Fibroblast of skin of scalp (primary cell): Measurements from ENCODE around the gene NAPB.
"Not testable (repeated sequence)": the region's sequence is repeated elsewhere in the genome, so short reads cannot be mapped to it uniquely, and the experiment has no call there.

Source experiments
- DNase-seq: peaks from one replicate; pipeline ENCODE4 v3.0.0-alpha.2; 2013

The NAPB gene

DNA sequence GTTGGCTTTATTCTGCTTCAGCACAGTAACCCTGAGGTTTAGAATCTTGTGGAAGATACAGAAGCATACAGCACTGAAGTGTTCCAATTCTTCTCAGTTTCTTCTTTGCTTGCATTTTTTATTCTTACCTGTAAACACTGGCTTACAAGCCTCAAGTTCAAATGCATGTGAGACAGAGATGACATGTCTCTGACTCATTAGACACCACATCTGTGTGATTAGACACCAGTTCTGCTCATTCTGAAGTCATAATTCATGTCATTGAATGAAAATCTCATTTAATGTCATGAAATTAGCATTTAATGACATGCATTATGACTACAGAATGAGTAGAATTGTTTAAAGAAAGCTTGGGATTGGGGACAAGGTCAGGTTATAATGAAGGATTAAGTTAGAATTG, 53.5 kb downstream of the NAPB start:
- DNase-seq: no peak

DNA sequence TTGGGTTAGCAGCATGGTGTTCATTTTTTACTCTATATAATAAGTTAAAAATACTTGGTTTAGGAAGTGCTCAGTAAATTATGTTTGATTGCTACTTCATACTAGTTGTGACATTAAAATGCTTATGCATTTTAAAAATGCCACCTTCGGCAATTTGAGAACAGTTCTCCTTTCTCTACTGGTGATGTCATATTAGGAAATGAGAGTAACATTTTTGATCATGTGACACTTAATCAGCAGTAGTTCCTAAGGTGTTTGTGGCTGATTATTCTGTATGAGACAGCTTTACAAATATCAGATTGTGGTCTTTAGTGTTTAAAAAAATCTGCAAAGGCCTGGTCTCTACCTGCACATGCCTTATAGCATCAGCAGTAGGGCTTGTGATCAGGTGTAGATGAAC, 54.9 kb downstream of the NAPB start:
- no peak for DNase-seq

DNA sequence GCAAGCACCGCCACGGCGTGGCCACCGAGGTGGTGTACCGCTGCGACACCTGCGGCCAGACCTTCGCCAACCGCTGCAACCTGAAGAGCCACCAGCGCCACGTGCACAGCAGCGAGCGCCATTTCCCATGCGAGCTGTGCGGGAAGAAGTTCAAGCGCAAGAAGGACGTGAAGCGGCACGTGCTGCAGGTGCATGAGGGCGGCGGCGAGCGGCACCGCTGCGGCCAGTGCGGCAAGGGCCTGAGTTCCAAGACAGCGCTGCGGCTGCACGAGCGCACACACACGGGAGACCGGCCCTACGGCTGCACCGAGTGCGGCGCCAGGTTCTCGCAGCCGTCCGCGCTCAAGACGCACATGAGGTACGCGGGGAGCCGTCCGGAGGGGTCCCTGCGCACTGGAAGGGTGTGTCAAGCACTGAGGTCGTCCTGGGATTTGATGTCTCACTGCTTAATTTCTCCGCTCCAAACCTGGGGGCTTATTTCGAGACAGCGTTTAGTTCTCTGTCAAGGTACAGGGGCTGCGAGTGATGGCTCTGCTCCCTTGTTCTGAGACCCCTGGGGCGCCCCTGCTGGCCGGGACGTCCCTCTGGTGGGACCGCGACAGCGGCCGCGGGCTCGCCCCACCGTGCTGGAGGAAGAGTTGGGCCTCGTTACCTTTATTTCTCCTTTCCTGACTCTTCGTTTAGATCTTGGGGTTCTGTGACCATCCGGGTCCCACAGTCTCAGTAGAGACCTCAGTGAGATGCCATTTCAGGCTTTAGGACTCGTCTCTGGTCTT, 55.7 kb downstream of the NAPB start:
- no peak for DNase-seq

DNA sequence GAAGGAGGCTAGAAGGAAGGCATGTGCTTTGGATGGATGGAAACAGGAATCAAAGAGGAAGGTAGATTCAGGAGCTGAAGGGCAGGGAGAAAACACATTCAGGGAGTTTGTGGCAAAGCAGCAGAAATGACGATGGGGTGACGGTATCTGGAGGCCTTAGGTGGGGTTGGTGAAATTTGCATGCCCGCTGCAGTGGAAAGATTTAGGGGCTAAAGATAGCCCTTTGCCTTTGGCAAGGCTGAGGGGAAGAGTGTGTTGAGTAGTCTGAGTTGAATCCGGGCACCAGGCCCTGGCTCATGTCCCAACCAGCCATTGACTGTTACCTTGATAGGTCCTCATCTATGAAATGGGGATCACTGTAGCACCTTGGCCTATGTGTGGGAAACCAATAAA, 58.0 kb downstream of the NAPB start:
- no peak for DNase-seq

DNA sequence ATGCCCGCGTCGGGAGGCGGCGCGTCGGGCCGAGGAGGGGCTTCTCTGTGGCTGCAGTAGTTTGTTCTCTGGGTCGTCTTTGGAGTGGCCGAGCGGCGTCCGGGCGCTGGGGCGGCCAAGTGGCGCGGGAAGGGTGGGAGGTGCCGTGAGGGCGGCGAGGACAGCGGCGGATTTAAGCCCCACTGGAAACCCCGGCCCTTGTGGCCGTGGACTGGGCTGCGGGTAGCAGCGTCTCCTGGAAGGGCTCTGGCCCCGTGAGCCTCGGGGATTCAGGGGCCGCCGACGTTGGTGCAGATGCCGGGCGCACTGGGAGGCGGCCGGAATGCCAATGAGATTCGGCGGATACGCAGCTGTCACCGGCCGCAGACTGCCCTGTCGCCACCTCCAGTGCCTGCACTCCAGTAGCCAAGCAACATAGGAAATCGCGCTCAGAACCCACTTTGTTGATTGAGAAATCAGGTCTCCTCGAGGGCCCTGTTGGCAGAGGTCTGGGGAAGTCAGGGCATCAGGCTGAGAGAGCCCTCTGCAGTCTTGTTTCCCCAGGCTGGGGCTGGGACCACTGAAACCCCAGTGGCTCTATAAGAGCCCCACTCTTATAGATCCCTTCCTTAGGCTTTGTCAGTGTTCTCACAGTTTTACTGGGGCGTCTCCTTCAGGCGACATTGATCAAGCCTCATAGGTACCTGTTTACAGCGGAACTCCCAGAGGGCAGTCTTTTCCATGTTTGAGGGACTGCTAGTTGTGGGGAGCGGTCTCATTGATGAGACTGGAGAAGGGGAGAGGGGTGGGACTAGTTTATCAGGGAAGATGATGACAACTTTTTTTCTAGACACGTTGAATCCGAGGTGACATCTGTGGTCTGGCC, 58.7 kb downstream of the NAPB start:
- DNase-seq: peak; percentile 14

DNA sequence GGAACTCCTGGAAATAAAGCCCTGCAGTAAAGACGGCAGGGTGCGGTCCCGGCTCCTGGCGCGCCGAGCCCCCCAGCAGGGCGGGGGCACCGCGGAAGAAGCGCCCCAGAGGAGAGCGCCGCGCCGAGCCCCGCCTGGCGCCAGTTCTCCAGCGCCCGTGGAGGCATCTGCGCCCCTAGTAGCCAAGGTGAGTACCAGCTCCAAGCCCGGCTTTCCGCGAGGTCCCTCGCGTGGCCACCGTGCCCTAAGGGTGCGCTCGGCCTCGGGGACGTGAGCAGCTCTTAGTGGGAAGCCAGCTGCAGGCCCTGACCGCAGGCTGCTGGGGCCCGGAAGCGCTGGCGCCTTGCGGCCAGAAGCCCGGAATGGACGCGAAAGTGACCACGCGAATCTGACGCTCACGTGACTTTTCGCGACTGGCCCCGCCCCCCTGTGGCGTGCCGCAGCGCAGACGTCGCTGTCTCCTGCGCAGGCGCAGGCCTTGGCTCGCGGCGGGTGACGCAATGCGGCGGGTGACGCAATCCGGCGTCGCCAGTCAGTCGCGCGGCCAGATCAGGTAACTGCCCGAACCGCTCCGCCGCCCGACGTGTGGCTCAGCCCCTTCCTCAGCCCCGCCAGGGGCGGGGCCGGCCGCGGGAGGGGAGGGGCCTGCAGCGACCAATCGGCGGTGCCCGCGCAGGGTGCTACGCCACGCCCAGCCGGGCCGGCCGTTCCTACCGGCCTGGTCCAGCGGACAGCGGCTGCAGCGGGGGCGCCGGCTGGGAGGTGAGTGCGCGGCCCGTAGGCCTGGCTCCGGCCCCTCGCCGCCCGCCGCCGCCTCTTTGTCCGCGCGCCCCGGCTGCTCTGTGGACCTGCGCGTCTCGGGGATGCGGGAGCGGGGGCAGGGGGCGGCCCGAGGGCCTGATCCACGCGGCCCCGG, 59.6 kb downstream of the NAPB start, which contains the start of gene GZF1:
TSS of gene GZF1 (plus strand) at position 707 of the 916 bp plus-strand sequence. CDS start 2,202 bp downstream, outside the sequence.
- peak; percentile 98 for DNase-seq

DNA sequence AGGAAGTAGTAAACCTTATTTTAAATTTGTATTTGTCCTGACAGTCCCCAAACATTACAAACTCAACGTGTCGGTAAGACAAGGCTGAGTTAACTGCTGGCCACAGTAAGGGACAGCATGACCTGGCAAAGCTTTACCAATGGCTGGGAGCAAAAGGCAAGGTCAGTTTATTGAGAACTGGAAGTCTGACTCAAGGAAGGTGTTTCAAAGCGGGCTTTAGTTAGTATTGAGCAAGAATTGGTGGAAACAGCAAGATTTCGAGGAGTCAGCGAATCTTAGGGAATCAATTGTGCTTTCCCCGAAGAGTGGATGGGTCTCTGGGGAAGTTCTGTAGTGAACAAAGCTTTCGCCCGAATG, 60.2 kb downstream of the NAPB start:
- DNase-seq: no peak

DNA sequence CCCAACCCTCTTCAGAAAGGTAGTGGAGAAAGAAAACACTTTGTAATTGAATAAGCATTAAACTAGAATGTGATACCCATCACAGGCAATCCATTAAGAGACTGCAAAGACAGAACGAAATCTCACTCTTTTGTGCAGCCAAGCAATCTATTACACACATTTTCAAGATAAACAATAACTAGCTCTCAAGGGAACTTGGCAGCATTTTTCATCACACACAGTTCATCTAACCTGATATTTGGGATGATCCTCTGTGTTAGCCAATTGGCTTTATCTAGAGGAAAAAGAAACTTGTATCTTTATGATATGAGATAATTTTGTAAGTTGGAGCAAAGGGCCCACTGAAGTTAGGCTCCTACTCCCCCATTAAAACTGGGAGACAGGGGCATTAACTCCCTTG, 60.8 kb downstream of the NAPB start:
- DNase-seq: no peak

DNA sequence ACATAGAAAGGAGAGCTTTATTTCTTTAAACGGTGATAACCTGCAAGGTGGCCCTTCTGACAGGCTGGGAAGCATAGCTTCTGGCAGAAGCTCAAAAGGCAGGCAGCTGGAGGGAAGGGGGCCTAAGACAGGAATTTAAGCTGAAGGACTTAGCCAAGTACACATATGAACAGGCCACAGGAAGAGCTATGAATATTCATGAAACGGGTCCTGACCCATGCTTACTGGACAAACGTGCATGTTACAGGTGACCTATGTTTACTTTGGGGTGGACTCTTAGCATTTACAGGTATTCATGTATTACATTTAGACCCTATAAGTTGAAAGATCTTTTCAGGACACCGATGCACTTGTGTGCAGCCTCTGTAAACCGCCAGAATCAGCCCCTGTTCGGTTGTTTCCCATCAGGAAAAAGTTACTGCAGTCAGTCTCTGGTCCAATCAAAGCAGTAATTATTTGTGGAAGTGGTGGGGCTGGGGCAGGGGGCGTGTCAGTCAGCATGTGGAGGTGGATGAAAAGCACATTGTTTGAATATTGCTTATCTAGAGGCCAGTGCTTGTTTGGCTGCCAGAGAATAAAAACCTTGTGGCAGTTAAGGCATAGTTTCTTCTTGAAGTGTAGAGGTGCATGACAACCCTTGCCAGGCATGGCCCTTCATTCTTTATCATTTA, 62.2 kb downstream of the NAPB start:
- DNase-seq: no peak

DNA sequence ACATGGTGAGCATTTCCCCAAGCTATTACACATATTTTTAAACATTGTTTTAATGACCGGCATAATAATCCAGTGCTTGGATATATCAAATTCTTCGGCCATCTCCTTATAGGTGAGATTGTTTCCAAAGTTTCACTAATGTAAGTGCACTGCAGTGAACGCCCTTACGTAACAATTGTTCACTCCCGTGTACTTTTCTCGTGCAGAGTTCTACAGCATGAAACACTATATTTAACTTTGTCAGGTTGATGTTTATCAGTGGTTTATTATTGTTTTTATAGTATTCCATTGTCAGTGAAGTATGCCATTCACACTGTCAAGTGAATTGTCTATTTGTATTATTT, 62.8 kb downstream of the NAPB start:
- no peak for DNase-seq

DNA sequence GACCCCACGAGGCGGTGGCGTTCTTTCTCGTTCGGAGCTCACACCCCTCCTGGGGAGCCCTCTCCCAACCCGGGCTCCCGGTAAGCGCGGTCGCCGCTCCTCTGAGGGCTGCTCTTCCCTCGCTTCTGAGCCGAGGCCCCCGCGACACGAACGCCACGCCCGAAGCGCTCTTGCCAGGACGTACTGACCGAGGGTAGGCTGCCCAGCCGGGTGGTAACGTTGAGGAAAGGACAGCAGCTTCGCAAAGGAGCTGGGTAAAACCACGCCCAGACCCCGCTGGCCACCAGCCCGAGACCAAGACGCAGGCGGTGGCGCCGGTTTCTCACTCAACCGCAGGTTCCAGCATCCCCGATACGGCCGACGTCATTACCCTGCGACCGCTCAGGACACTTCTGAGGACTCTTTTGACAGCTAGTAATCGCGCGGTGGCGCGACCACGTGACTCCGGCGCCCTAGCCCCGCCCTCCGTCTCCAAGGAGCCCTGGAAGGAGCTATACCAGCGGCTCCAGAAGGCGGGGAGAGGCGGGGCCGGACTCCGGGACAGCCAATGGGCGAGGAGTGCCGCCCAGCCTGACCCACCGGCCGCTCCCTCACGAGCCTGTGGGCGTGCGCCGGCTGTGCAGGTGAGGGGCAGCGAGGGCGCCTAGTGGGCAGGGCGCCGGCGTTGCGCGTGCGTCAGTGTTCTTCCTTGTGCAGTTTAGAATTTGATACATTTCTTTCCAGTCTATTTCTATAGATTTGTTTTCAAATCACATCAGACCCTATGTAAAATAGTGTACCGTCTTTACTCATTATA, 63.3 kb downstream of the NAPB start:
- DNase-seq: peak; percentile 100

DNA sequence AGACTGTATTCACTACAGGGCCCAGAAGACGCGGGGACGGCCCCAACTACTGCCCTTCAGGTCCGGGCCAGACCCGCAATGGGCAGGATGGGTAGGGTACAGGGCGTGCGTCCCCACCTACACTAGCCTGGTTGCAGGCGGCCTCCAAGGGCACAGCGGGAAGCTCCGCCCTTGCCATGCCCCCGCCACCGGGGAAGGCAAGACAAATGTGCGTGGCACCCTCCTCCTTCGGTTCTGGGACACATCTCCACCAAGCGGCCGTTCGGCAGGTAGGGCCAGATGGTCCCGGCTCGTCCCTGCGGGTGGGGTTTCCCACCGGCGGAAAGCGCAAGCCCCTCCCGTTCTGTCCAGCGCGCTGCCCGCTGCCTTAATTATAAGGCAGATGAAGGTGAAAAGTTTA, 65.1 kb downstream of the NAPB start:
- no peak for DNase-seq

DNA sequence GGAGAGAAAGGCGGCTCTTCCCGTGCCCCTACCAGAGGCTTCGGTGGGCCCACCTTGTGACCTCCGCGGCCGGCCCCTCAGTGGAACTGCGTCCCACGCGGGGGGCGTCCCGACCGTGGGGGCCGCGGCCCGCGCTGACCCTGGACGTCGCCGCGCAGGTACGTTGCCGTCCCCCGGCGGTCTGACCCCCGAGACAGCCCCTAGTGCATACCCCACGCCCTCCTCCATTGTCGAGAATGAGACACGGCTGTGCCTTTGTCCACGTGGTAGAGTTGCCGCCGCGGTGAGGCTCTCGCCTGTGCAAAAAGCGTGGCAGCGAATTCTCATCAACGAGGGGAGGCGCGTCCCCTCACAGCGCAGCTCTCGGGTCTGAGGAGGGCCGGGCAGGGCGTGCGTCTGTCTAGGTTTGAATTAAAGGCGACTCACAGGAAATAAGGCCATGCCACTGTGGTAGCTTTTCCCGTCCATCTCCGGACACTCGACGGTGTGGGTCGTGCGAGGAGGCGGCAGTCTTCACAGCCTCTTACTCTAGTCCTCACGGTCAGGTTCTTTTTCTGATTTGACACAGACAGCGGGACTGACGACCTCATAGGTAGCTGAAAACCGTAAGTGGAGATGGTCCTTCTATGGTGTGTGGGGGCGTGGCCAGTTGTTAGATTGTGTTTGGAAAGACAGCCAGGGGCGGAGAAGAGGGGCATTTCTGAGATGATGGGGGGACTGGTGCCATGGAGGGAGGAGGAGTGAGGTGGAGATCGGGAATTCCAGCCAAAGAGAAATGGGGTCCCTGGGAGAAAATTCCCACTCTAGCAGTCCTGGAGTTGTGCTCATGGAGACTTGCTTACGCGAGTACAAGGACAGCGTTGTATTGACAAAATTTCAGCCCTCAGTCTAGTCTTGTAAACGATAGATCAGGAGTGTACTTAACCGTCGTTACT, 70.1 kb downstream of the NAPB start:
- peak; percentile 38 for DNase-seq

DNA sequence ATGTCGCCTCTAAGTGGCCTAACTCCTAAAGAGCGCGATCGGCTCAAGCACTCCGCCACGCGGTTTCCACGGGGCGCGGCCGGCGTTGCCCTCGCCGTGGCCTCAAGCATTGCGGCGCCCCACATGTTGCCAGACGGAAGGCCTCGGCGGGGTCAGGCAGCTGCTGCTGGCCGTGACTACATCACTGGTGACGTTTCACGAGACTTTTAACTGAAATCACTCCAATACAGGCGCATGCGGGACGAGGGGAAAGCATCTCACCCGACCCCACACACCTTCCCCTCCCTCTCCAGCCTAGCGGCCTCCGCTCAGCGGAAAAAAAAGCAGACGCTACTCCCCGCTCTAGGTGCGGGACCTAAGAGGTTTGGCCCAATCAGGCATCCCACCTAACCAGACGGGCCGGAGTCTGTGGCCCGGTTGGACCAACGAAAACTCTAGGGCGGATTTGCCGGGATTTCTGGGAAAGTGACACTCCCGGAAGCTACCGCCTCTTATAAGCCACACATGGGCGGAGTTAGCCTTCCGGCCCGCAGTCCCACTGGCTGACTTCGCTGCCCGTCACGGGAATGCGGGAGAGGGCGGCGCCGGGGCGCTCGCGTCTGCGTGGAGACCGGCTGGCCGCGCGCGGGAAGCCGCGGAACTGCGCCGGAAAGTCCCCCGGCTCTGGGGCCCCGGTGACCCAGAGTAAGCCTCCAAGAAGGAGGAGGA, 70.9 kb downstream of the NAPB start, which contains the start of gene NXT1:
TSS of gene NXT1 (plus strand) at position 596 of the 708 bp plus-strand sequence. CDS start 3,251 bp downstream, outside the sequence.
- peak; percentile 99 for DNase-seq

DNA sequence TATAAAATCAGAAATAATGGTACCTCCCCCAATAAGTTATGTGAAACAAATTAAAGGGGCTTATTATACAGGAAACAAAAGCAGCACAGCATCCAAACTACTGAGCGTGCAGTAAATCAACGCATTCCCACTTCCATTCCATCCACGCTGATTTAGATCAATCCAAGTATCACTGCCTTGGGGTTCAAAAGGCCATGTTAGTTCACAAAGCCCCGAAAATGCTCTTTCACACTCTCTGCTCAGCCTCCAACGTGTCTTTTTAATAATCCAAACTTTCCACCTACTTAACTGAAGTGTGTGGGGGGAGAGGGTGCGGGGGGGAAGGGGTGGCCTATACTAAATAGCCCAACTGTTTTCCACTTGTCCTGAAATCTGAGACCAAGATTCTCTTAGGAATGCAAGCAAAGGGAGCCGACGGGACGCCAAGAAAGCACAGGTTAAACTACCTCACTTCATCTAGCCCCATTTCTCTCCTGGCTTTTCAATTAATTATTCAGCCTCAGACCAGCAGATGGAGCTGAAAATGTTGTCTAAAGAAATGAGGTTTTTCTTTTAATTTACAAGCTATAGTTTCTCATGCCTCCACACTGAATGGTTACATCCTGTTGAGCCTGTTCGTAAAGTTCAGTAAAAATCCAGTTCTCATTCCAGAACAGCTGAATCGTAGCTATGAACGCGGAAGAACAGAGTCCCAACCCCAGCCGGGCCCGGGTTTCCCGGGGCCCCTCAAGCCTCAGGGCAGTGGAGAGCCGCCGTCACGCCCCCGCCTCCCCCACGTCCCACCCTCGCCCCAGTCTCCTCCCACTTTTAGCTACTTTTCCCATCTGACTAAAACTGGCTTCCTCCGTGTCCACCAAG, 71.7 kb downstream of the NAPB start:
- no peak for DNase-seq

DNA sequence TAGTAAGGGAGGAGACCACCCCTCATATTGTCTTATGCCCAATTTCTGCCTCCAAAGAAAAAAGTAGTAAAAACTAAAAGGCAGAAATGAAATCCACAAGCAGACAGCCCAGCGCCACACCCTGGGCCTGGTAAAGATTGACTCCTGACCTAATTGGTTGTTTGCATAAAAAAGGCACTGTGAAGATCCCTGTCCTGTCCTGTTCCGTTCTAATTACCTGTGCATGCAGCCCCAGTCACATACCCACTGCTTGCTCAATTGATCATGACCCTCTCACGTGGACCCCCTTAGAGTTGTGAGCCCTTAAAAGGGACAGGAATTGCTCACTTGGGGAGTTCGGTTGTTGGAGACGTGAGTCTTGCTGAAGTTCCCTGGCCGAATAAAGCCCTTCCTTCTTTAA, 72.8 kb downstream of the NAPB start:
- not testable (repeated sequence) for DNase-seq

DNA sequence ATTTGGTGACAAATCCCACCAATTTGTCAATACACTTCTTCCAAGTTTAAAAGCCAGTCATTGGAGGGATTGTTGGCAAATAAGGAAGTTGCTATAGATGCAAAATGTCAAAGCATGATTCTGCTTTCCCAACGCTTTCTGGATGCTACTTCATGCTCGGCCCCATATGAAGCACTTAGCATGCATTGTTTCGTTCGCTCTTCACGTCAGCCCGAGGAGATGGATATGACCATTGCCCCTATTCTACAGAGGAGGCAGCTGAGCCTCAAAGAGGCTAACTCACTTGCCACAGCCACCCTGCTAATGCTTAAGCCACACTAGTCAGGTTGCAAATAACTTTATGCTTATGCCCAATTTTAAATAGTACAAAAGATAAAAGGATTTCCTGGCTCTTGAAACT, 73.5 kb downstream of the NAPB start:
- no peak for DNase-seq

DNA sequence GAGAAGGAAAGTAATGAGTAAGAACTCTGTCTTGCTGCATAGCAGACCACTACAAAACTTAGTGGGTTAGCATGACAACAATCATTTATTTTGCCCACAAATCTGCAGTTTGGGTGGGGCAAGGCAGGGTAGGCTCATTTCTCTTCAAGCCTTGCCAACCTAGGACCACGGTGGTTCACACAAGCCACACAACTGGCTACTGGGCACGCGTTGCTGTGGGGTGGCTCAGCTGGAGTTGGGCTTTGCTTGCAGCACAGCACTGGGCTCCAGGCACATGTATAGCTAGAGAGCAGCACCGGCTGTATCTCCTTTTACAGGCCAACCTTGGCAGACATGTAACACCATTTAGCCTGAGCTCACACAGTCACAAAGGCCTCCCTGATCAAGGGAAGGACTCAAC, 75.3 kb downstream of the NAPB start:
- no peak for DNase-seq

DNA sequence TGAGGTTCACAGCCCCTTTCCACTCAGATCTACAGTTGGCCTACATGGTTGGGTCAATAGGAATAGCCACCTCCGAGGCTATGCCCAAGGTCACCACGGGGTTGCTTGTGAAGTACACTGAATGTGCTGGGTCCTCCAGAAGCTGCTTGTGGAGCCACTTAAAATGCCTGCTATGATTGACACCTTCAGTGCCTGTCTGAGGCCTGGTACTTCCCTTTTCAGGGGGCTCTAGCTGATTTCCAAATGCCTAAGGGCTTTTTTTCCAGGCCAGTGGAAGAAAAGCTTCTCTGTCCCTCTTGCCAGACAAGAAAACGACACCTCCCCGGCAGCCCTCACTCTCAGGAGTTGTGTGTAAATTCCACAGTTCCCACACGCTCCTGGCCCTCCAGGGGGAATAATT, 77.0 kb downstream of the NAPB start:
- no peak for DNase-seq
